ENCODE results near the gene RPS27.
"Not testable (repeated sequence)": the region's sequence is repeated elsewhere in the genome, so short reads cannot be mapped to it uniquely, and the experiment has no call there.

GRCh38 chr1:153979091-153979490, 11.5 kb upstream of the RPS27 start:
- TF ChIP-seq EZH2 (optimal IDR thresholded peaks at IDR 0.05; ENCODE audit: low read depth, low read length); CTCF (IDR thresholded peaks at IDR 0.05; ENCODE audit: low read length): not testable (repeated sequence)

Measured in MM.1S (cell line).